Astrocyte (in vitro differentiated cells and primary cell): ENCODE results near the gene IQGAP1.

ENCODE experiments used
- EZH2 ChIP-seq: IDR thresholded peaks from 2 replicates; pipeline ENCODE4 v1.6.1; 2012; ENCODE audit warnings: mild to moderate bottlenecking, low read length, inconsistent platforms; ENCODE audit not compliant: insufficient read depth
- TF ChIP-seq, protein P1 (sequence below): IDR thresholded peaks from 2 replicates; pipeline ENCODE4 v1.5.1; 2011; ENCODE audit warnings: low read depth, mild to moderate bottlenecking, inconsistent platforms, low read length, moderate library complexity; ENCODE audit not compliant: insufficient read depth

DNA sequence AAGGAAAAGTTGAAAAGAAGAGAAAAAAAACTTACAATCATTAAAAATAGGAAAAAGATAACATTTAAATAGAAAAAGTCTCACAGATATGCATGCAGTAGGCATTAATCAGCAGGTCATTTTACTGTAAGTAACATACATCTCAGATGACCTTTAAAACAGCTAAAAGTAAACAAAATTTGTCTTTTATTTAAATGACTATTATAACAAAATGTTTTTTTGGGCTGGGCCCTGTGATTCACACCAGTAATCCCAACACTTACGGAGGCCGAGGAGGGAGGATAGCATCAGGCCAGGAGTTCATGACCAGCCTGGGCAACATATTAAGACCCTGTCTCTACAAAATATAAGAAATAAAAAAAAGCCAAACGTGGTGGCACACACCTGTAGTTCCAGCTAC, 14.7 kb downstream of the IQGAP1 start:
- TF ChIP-seq EZH2 = no peak
- TF ChIP-seq, protein P1, sequence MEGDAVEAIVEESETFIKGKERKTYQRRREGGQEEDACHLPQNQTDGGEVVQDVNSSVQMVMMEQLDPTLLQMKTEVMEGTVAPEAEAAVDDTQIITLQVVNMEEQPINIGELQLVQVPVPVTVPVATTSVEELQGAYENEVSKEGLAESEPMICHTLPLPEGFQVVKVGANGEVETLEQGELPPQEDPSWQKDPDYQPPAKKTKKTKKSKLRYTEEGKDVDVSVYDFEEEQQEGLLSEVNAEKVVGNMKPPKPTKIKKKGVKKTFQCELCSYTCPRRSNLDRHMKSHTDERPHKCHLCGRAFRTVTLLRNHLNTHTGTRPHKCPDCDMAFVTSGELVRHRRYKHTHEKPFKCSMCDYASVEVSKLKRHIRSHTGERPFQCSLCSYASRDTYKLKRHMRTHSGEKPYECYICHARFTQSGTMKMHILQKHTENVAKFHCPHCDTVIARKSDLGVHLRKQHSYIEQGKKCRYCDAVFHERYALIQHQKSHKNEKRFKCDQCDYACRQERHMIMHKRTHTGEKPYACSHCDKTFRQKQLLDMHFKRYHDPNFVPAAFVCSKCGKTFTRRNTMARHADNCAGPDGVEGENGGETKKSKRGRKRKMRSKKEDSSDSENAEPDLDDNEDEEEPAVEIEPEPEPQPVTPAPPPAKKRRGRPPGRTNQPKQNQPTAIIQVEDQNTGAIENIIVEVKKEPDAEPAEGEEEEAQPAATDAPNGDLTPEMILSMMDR = no peak
